ENCODE measurements around the gene C1QL1.

Gene C1QL1

DNA sequence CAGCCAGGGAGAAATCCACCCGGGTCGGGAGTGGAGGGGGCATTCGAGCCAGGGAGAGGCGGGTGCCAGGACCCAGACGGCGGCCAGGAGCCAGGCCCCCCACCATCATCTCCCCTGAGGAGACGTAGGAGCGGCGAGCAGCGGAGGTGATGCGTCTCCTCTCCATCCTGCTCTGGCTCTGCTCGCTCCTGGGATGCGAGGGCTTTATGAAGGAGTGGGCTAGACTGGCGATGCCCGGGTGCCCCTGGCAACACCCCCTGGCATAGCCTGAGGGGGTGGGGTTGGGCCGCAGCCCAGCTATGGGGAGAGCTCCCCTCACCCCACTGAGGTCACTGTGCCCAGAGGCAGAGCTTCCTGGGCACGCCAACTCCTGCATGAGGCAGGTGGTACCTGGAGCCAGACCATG is 52.8 kb downstream of the C1QL1 start, which contains the start of gene GFAP:
GFAP (minus strand) TSS at position 180 of the 406 bp plus-strand sequence; CDS start at position 166, 14 bp downstream.
- DNase-seq (ENCODE audit: low read depth), result no peak
- H3K4me3 ChIP-seq (ENCODE audit: low read length), result no peak within 1 kb of the TSS
- TF ChIP-seq, protein P1, sequence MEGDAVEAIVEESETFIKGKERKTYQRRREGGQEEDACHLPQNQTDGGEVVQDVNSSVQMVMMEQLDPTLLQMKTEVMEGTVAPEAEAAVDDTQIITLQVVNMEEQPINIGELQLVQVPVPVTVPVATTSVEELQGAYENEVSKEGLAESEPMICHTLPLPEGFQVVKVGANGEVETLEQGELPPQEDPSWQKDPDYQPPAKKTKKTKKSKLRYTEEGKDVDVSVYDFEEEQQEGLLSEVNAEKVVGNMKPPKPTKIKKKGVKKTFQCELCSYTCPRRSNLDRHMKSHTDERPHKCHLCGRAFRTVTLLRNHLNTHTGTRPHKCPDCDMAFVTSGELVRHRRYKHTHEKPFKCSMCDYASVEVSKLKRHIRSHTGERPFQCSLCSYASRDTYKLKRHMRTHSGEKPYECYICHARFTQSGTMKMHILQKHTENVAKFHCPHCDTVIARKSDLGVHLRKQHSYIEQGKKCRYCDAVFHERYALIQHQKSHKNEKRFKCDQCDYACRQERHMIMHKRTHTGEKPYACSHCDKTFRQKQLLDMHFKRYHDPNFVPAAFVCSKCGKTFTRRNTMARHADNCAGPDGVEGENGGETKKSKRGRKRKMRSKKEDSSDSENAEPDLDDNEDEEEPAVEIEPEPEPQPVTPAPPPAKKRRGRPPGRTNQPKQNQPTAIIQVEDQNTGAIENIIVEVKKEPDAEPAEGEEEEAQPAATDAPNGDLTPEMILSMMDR (IDR thresholded peaks at IDR 0.05; ENCODE audit: insufficient read depth, low read depth, low read length, missing control alignments), result no peak

DNA sequence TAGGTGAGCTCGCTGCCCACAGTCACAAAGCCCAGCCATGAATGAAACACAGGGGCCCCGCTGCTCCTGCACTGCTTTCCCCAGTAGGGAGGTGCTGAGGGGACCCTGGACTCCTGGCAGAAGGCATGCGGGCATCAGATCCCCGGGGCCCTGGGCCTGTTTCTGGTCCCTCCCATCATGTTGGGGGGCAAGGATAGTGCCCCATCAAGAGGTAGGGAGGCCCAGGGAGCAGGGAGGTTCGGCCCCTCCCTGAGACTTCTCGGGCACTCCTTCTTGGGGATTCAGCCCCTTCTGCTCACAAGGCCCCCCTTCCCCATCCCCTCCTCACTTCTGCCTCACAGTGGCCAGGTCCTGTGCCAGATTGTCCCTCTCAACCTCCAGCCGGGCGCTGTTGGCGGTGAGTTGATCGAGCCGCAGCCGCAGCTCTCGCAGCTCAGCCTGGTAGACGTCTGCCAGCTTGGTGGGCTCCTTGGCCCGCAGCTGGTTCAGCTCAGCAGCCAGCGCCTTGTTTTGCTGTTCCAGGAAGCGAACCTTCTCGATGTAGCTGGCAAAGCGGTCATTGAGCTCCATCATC is 53.3 kb downstream of the C1QL1 start:
- no peak overlapping the region for H3K4me3 ChIP-seq (ENCODE audit: low read length)
- TF ChIP-seq, protein P1 (IDR thresholded peaks at IDR 0.05; ENCODE audit: insufficient read depth, low read depth, low read length, missing control alignments), result no peak
- DNase-seq (ENCODE audit: low read depth), result no peak

DNA sequence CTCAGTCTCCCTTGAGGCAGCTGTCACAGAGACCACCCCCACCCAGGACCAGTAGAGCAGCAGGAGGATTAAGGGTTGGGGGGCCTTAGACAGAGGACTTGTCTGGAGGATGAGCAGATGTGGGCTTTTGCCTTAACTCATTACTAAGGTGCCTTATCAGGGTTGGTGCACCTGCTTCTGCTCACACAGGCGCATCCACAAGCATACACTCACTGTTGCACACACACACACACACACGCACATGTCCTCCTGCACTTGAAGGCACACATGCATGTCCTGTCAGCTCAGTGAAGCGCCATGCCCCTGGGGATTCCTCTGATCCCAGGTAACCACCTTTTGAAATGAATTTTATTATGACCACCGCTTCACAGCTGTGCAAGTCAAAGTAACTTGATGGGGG is 54.0 kb downstream of the C1QL1 start:
- DNase-seq (ENCODE audit: low read depth), result no peak
- TF ChIP-seq, protein P1 (IDR thresholded peaks at IDR 0.05; ENCODE audit: insufficient read depth, low read depth, low read length, missing control alignments), result no peak
- H3K4me3 ChIP-seq (ENCODE audit: low read length), result no peak overlapping the region

DNA sequence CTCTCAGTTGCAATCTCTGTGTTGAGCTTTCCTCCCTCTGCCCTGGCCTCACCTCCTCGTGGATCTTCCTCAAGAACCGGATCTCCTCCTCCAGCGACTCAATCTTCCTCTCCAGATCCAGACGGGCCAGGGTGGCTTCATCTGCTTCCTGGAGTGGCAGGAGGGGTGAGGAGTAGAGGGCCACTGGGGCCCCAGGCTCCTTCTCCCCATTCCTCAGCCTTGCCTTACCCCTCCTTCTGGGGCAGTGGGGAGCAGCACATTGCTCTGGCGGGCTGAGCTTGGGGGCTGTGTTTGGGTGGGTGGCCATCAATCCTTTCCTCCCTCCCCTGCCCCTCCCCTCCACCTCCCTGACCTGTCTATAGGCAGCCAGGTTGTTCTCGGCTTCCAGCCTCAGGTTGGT is 54.4 kb downstream of the C1QL1 start:
- no peak for DNase-seq (ENCODE audit: low read depth)
- H3K4me3 ChIP-seq (ENCODE audit: low read length), result no peak overlapping the region
- TF ChIP-seq, protein P1 (IDR thresholded peaks at IDR 0.05; ENCODE audit: insufficient read depth, low read depth, low read length, missing control alignments), result no peak

DNA sequence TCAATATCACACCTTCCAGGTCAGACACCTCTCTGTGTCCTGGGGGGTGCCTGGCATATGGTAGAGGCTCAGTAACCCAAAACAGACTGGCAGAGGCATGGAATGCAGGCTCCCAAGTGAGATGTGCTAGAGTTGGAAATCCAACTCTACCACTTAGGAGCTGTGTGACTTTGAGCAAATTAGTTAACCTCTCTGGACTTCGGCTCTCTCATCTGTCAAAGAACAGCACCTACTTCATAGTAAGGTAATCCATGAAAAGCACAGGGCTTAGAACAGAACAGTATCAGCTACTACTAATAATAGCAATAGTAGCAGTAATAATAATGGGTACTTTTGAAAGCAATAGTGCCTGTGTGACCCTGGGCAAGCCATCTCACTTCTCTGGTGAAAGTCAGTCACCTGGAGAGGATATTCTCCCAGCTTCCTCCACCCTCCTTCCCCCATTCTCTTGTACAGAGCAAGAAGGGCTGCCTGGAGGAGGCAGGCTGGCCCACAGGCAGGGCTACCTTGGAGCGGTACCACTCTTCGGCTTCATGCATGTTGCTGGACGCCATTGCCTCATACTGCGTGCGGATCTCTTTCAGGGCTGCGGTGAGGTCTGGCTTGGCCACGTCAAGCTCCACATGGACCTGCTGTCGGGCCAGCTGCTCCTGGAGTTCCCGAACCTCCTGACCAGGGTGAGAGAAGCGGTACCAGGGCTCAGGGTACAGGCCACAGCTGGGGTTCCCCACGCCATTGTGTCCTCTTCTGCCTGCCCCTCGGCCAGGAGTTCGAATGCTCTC is 55.1 kb downstream of the C1QL1 start:
- H3K4me3 ChIP-seq (ENCODE audit: low read length), result no peak overlapping the region
- TF ChIP-seq, protein P1 (IDR thresholded peaks at IDR 0.05; ENCODE audit: insufficient read depth, low read depth, low read length, missing control alignments), result no peak
- no peak for DNase-seq (ENCODE audit: low read depth)

DNA sequence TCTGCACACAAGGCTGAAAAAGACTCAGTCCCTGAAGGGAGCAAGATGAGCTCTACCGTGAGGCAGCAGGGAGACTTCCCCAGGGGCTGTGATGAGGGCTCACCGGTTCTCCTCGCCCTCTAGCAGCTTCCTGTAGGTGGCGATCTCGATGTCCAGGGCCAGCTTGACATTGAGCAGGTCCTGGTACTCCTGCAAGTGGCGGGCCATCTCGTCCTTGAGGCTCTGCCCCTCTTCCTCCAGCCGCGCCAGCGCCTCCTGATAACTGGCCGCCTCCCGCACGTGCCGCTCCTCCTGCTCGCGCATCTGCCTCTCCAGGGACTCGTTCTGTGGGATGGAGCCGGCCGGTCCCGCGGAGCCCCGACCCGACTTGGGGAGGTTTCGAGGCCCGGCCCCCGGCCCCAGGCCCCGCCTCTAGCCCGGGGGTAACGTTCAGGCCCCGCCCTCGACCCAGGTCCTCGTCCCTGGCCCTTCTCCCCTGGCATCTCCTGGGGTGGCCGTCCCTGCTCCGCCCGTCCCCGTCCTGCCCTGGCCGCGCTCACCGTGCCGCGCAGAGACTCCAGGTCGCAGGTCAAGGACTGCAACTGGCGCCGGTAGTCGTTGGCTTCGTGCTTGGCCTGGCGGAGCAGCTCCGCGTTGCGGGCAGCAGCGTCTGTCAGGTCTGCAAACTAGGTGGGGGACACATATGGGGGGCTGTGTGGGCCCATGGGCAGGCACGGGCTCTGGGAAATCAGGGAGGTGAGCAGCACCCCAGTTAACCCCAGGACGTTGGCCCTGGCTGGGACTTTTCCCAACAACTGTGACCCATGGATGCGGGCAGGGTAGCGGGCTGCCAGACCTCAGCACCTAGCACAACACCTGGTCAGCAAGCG is 56.7 kb downstream of the C1QL1 start:
- H3K4me3 ChIP-seq (ENCODE audit: low read length), result no peak overlapping the region
- DNase-seq (ENCODE audit: low read depth), result peak; percentile 39
- TF ChIP-seq, protein P1 (IDR thresholded peaks at IDR 0.05; ENCODE audit: insufficient read depth, low read depth, low read length, missing control alignments), result peak; percentile 45

Measured in epithelial cell of esophagus (primary cell).